AG04449 (cell line): ENCODE results near the gene NOS1AP.

Experiments
- CTCF ChIA-PET: fragments of 350-600 bp; formaldehyde crosslinking; extraction: SDS; loops from one replicate; lab custom pipeline; 2021; ENCODE audit warnings: antibody characterized with exemption; lab: Yijun Ruan, JAX
- POLR2A ChIA-PET: fragments of 400-600, 350-600 bp; formaldehyde crosslinking; extraction: SDS; loops from one replicate; lab custom pipeline; 2020; ENCODE audit warnings: antibody characterized with exemption, inconsistent platforms; lab: Yijun Ruan, JAX
- DNase-seq: peaks from one replicate; pipeline ENCODE4 v3.0.0-alpha.2; 2010; ENCODE audit warnings: low read depth, low spot score
- H3K4me3 ChIP-seq: 2 replicates; pipeline ENCODE4 v1.5.1; 2011; ENCODE audit warnings: low read depth, mild to moderate bottlenecking, control low read depth, low read length
- CTCF ChIP-seq: IDR thresholded peaks from one replicate; pipeline ENCODE4 v1.5.1; 2011; ENCODE audit warnings: mild to moderate bottlenecking, moderate library complexity, low read length, control low read depth, inconsistent platforms; ENCODE audit not compliant: insufficient read depth; ENCODE audit errors: missing control alignments

NOS1AP gene

GRCh38 chr1:162390396-162391185 is 321.1 kb downstream of the NOS1AP start:
- POLR2A ChIA-PET, result no interaction called here

GRCh38 chr1:162391790-162392563 is 322.5 kb downstream of the NOS1AP start:
- TF ChIP-seq CTCF, result peak; percentile 76
- DNase-seq, result no peak
- ChIA-PET CTCF (interaction anchor here (0.7 to 5.9 kb wide), 13 partner anchors 9 to 337 kb away, joined by 3 to 38 read pairs (median 4); partner anchors contain the start of gene C1orf226), POLR2A (no interaction called here)
- H3K4me3 ChIP-seq, result no peak overlapping the region

More at GRCh38 chr1:162390396-162391185, 321.1 kb downstream of the NOS1AP start:
- CTCF ChIA-PET, result interaction anchor here (0.7 to 5.9 kb wide), 11 partner anchors 8 to 342 kb away, joined by 3 to 38 read pairs (median 5); partner anchors contain the start of gene C1orf226
- DNase-seq, result no peak
- no peak overlapping the region for H3K4me3 ChIP-seq
- TF ChIP-seq CTCF, result no peak

- no peak for TF ChIP-seq CTCF
- CTCF ChIA-PET, result interaction anchor here (1.8 kb wide), 1 partner anchor 340 kb away, joined by 5 read pairs; no protein-coding TSS in a partner anchor
- POLR2A ChIA-PET, result no interaction called here
- H3K4me3 ChIP-seq, result no peak overlapping the region
- DNase-seq, result no peak
Observed at GRCh38 chr1:162396201-162396906, 326.9 kb downstream of the NOS1AP start.

- CTCF ChIA-PET, result no interaction called here
- no peak overlapping the region for H3K4me3 ChIP-seq
- POLR2A ChIA-PET, result no interaction called here
- no peak for DNase-seq
- TF ChIP-seq CTCF, result no peak
Observed at GRCh38 chr1:162397039-162397448, 327.6 kb downstream of the NOS1AP start.

GRCh38 chr1:162397943-162398560 is 328.6 kb downstream of the NOS1AP start:
- CTCF ChIA-PET, result interaction anchor here (0.9 to 1.5 kb wide), 2 partner anchors 11 to 342 kb away, joined by 3 to 5 read pairs; no protein-coding TSS in a partner anchor
- POLR2A ChIA-PET, result no interaction called here
- TF ChIP-seq CTCF, result no peak
- no peak overlapping the region for H3K4me3 ChIP-seq
- DNase-seq, result no peak
